HepG2 (cell line): ENCODE results near the gene TLE2. TPM values are rescaled to one million over a fixed set of nuclear protein-coding genes. Genes with fewer than 3 reads are reported as not detected.

Source experiments
- ATAC-seq: fragments of 200-7000 bp; cut with Tn5 transposase; 3 replicates; pipeline ENCODE4 v1.9.1; 2020; ENCODE audit warnings: mild to moderate bottlenecking, moderate library complexity
- BruUV-seq: library from RNA; stranded (reverse); fragments of 400-500 nt; replicated peaks from 2 replicates; lab custom pipeline; 2021; lab: Mats Ljungman, UMichigan
- CTCF ChIA-PET: fragments of 300-600 bp; formaldehyde crosslinking; extraction: SDS; loops from one replicate; lab custom pipeline; 2021; ENCODE audit warnings: low total read pairs, inconsistent platforms, low intra/inter-chr PET ratio; lab: Yijun Ruan, JAX
- POLR2A ChIA-PET: fragments of 350-600 bp; sonication (Branson Sonifier 250); formaldehyde crosslinking; loops from one replicate; lab custom pipeline; 2020; ENCODE audit warnings: antibody characterized with exemption, inconsistent platforms; lab: Yijun Ruan, JAX
- DNase-seq: peaks from one replicate; pipeline ENCODE4 v3.0.0-alpha.2; 2015; ENCODE audit warnings: low spot score
- FAIRE-seq: peaks from 3 replicates; lab custom pipeline; 2011; peaks lifted over from hg19 to GRCh38; lab: Jason Lieb, UNC
- H2AFZ ChIP-seq: one replicate; pipeline ENCODE4 v1.6.1; 2011; ENCODE audit warnings: low read length, inconsistent platforms
- H3K27ac ChIP-seq: fragments of 300-600 bp; 3 replicates; pipeline ENCODE4 v1.8.0; 2011; ENCODE audit warnings: mixed run types, mild to moderate bottlenecking, mixed read lengths, low read length, inconsistent platforms; ENCODE audit not compliant: insufficient read depth; ENCODE audit errors: extremely low read length
- H3K27me3 ChIP-seq, 2 experiments: fragments of 200-600 bp in 1 of 2; 2 replicates in 1 of 2; 3 replicates in 1 of 2; pipeline versions ENCODE4 v1.6.0 to v1.8.0; 2011; ENCODE audit warnings: low read length in 2 of 2, mild to moderate bottlenecking in 2 of 2, moderate library complexity in 2 of 2, inconsistent platforms in 1 of 2; ENCODE audit not compliant: insufficient read depth in 2 of 2, control insufficient read depth in 1 of 2
- H3K36me3 ChIP-seq, 2 experiments: fragments of 200-600 bp in 1 of 2; replicated peaks in 1 of 2; 2 replicates in 1 of 2; 3 replicates in 1 of 2; pipeline versions ENCODE4 v1.5.1 to v1.8.0; 2011; ENCODE audit warnings: low read length in 2 of 2, inconsistent platforms in 1 of 2; ENCODE audit not compliant: insufficient read depth in 2 of 2, control insufficient read depth in 1 of 2
- H3K4me1 ChIP-seq: 2 replicates; pipeline ENCODE4 v1.5.1; 2012; ENCODE audit warnings: low read length, inconsistent platforms; ENCODE audit not compliant: insufficient read depth
- H3K4me2 ChIP-seq: 2 replicates; pipeline ENCODE4 v1.6.0; 2011; ENCODE audit warnings: low read depth, low read length, inconsistent platforms
- H3K4me3 ChIP-seq, 3 experiments: fragments of 200-600 bp in 1 of 3; sonication (generic), shearing (Covaris generic) in 1 of 3; replicated peaks in 1 of 3; 2 replicates each; pipeline ENCODE4 v1.5.1; 2011 to 2016; ENCODE audit warnings: low read length in 3 of 3, inconsistent platforms in 2 of 3, low read depth in 2 of 3, mild to moderate bottlenecking in 2 of 3, control low read depth in 1 of 3, mixed read lengths in 1 of 3; ENCODE audit not compliant: insufficient read depth in 1 of 3
- H3K79me2 ChIP-seq: one replicate; pipeline ENCODE4 v1.6.1; 2011; ENCODE audit warnings: low read length, inconsistent platforms; ENCODE audit not compliant: insufficient read depth
- H3K9ac ChIP-seq: 2 replicates; pipeline ENCODE4 v1.6.0; 2011; ENCODE audit warnings: mild to moderate bottlenecking, low read depth, low read length, inconsistent platforms; ENCODE audit not compliant: insufficient read depth
- H3K9me3 ChIP-seq: 2 replicates; pipeline ENCODE4 v1.5.1; 2012; ENCODE audit warnings: mild to moderate bottlenecking, low read length
- H4K20me1 ChIP-seq: 2 replicates; pipeline ENCODE4 v1.6.0; 2011; ENCODE audit warnings: inconsistent platforms, mild to moderate bottlenecking, low read length, moderate library complexity; ENCODE audit not compliant: insufficient read depth
- TBX2 ChIP-seq: sonication (generic); formaldehyde crosslinking; IDR thresholded peaks from 2 replicates; pipeline ENCODE4 v1.5.0; 2020; ENCODE audit warnings: missing genetic modification reagents, mild to moderate bottlenecking, borderline replicate concordance
- TFDP2 ChIP-seq: sonication (generic); formaldehyde crosslinking; IDR thresholded peaks from 2 replicates; pipeline ENCODE4 v1.4.0; 2020; ENCODE audit warnings: missing genetic modification reagents
- ZMYM3 ChIP-seq: sonication (generic); formaldehyde crosslinking; IDR thresholded peaks from 2 replicates; pipeline ENCODE4 v1.5.1; 2020; ENCODE audit warnings: mild to moderate bottlenecking, missing genetic modification reagents
- ZNF121 ChIP-seq: sonication (generic); formaldehyde crosslinking; IDR thresholded peaks from 2 replicates; pipeline ENCODE4 v1.5.0; 2020; ENCODE audit warnings: mild to moderate bottlenecking, missing genetic modification reagents
- ZNF264 ChIP-seq: sonication (generic); formaldehyde crosslinking; IDR thresholded peaks from 2 replicates; pipeline ENCODE4 v1.4.0; 2020; ENCODE audit warnings: missing genetic modification reagents
- WGBS: methylation state at CpG from one replicate; pipeline ENCODE4 v1.1.6; 2017; ENCODE audit warnings: low lambda C conversion rate; 5-methylcytosine and 5-hydroxymethylcytosine counted together
- in situ Hi-C: cut with HindIII; loops from 2 replicates; pipeline ENCODE4 v1.10.0; 2017; ENCODE audit warnings: low pct_unique_long_range_greater_than_20kb; ENCODE audit not compliant: extremely low pct_ligation_motif_present
- intact Hi-C: fragments of 100-400 bp; cut with micrococcal nuclease; formaldehyde crosslinking; loops from one replicate; pipeline ENCODE4 v1.10.0; 2022; ENCODE audit not compliant: unreplicated experiment
- polyA plus RNA-seq, 8 experiments: library from polyadenylated mRNA; depleted of rRNA in 3 of 8; stranded (reverse) in 7 of 8; unstranded in 1 of 8; fragments of >200 nt; fragmentation: Illumina TruSeq in 4 of 8; extraction: Trizol in 4 of 8; gene quantifications; 2 replicates each; pipeline versions ENCODE4 v1.2.1 to v1.2.3, GENCODE V29; 2011 to 2016; ENCODE audit warnings: low read depth in 4 of 8, missing spikeins in 1 of 8, mixed read lengths in 1 of 8; ENCODE audit not compliant: insufficient read depth in 1 of 8
- total RNA-seq, 5 experiments: library from RNA; depleted of rRNA; stranded (reverse); fragments of >200 nt; fragmentation: Illumina TruSeq; extraction: Trizol; gene quantifications; 2 replicates each; pipeline ENCODE4 v1.2.3, GENCODE V29; 2016; ENCODE audit warnings: low read depth in 1 of 5

Gene TLE2
- total and polyA plus RNA-seq, 2 of the 13 experiments (the other 11 are each of a cell fraction or from before 2014, with no cell fraction given): 0.07 to 0.81 TPM

GRCh38 chr19:3033595-3034405 lies 4.7 kb upstream of the TLE2 start:
- no TSS peak for BruUV-seq
- no peak overlapping the region for H3K9ac ChIP-seq

GRCh38 chr19:3031607-3031867 lies 2.5 kb upstream of the TLE2 start:
- Histone ChIP-seq H3K27me3 (peaks cover 3 to 53% of the 10 kb centered on the region in 2 experiments; a peak in 3 of 5 replicates), H3K36me3 (no peaks in the 10 kb centered on the region), H2AFZ (no peak overlapping the region), H3K4me2 (peak overlapping the region; percentile 24; the same call in 1 of the 2 replicates), H3K79me2 (no peaks in the 10 kb centered on the region), H3K9ac (no peak overlapping the region), H3K27ac (no peak overlapping the region), H3K4me1 (peaks cover 54% of the 10 kb centered on the region), H3K9me3 (no peaks in the 10 kb centered on the region), H4K20me1 (no peaks in the 10 kb centered on the region), H3K4me3 (no peak overlapping the region)
- ChIA-PET CTCF (no interaction called here), POLR2A (no interaction called here)
- DNase-seq (no peak), ATAC-seq (no peak), FAIRE-seq (no peak)
- BruUV-seq: no TSS peak
- in situ Hi-C loops: no loop called here
- 0 out of 2 replicates have a peak, but pooled peaks have one; percentile 46 for TF ChIP-seq ZNF121
- no peak for TF ChIP-seq ZNF264 (CRISPR knock-in tag)
- peak; percentile 66; the same call in 1 of the 2 replicates for TF ChIP-seq ZMYM3
- intact Hi-C loops: no loop called here
- WGBS: 23% methylated on average over 5 of the region's 5 CpGs

More at GRCh38 chr19:3033595-3034405, 4.7 kb upstream of the TLE2 start:
- Histone ChIP-seq H3K36me3 (no peaks in the 10 kb centered on the region), H3K9me3 (no peaks in the 10 kb centered on the region), H3K4me2 (peak overlapping the region; percentile 98), H3K79me2 (no peaks in the 10 kb centered on the region), H2AFZ (no peak overlapping the region), H3K4me1 (peaks cover 68% of the 10 kb centered on the region), H4K20me1 (no peaks in the 10 kb centered on the region), H3K4me3 (peak overlapping the region in 1 of 3 experiments; percentile 78; a peak in 2 of 6 replicates), H3K27ac (peak overlapping the region; percentile 66), H3K27me3 (peaks cover 3 to 30% of the 10 kb centered on the region in 2 experiments; a peak in 3 of 5 replicates)
- CTCF ChIA-PET: no interaction called here
- in situ Hi-C loops (no loop called here), intact Hi-C loops (no loop called here)
- WGBS: 11% methylated on average over 11 of the region's 11 CpGs
- POLR2A ChIA-PET: interaction anchor here (1.6 kb wide), 1 partner anchor 9 kb away, joined by 3 read pairs; no protein-coding TSS in a partner anchor
- peak; percentile 76 for TF ChIP-seq ZNF121
- no peak for TF ChIP-seq TFDP2 (CRISPR knock-in tag)
- TF ChIP-seq TBX2 (CRISPR knock-in tag): 0 out of 2 replicates have a peak, but pooled peaks have one; percentile 13
- ATAC-seq: no peak
- FAIRE-seq: no peak
- DNase-seq: no peak
